ENCODE measurements around the gene NT5DC4.
A peak's percentile ranks its signal among the peaks of the same experiment; 100 is the strongest.

The NT5DC4 gene

GRCh38 chr2:112751451-112752197, 30.8 kb downstream of the NT5DC4 start:
- DNase-seq (ENCODE audit: low read depth in 1 of 2, low spot score in 1 of 2), result no peak

- DNase-seq (ENCODE audit: low read depth in 1 of 2, low spot score in 1 of 2), result no peak
Measured at GRCh38 chr2:112752667-112753066, 31.8 kb downstream of the NT5DC4 start.

GRCh38 chr2:112754564-112754963, 33.7 kb downstream of the NT5DC4 start:
- DNase-seq (ENCODE audit: low read depth in 1 of 2, low spot score in 1 of 2), result no peak

GRCh38 chr2:112755444-112755843, 34.6 kb downstream of the NT5DC4 start:
- no peak for DNase-seq (ENCODE audit: low read depth in 1 of 2, low spot score in 1 of 2)

GRCh38 chr2:112756207-112756606, 35.4 kb downstream of the NT5DC4 start:
- DNase-seq (ENCODE audit: low read depth in 1 of 2, low spot score in 1 of 2), result no peak

GRCh38 chr2:112757265-112757664, 36.4 kb downstream of the NT5DC4 start:
- DNase-seq (ENCODE audit: low read depth in 1 of 2, low spot score in 1 of 2), result no peak

- no peak for DNase-seq (ENCODE audit: low read depth in 1 of 2, low spot score in 1 of 2)
Measured at GRCh38 chr2:112758711-112759110, 37.9 kb downstream of the NT5DC4 start.

GRCh38 chr2:112760149-112760548, 39.3 kb downstream of the NT5DC4 start:
- DNase-seq (ENCODE audit: low read depth in 1 of 2, low spot score in 1 of 2), result no peak

GRCh38 chr2:112762276-112762675, 41.5 kb downstream of the NT5DC4 start:
- DNase-seq (ENCODE audit: low read depth in 1 of 2, low spot score in 1 of 2), result no peak

GRCh38 chr2:112764071-112765044, 43.5 kb downstream of the NT5DC4 start, which contains the start of gene CKAP2L:
CKAP2L (minus strand) TSS chr2:112764609; CDS start chr2:112764598, 11 bp downstream.
- DNase-seq (ENCODE audit: low read depth in 1 of 2, low spot score in 1 of 2), result peak; percentile 83 to 86

- no peak for DNase-seq (ENCODE audit: low read depth in 1 of 2, low spot score in 1 of 2)
Measured at GRCh38 chr2:112765251-112765650, 44.4 kb downstream of the NT5DC4 start.

- DNase-seq (ENCODE audit: low read depth in 1 of 2, low spot score in 1 of 2), result no peak
Measured at GRCh38 chr2:112767693-112768330, 47.0 kb downstream of the NT5DC4 start.

GRCh38 chr2:112768432-112768831, 47.6 kb downstream of the NT5DC4 start:
- no peak for DNase-seq (ENCODE audit: low read depth in 1 of 2, low spot score in 1 of 2)

- DNase-seq (ENCODE audit: low read depth in 1 of 2, low spot score in 1 of 2), result no peak
Measured at GRCh38 chr2:112772322-112772721, 51.5 kb downstream of the NT5DC4 start.

- no peak for DNase-seq (ENCODE audit: low read depth in 1 of 2, low spot score in 1 of 2)
Measured at GRCh38 chr2:112772911-112773475, 52.2 kb downstream of the NT5DC4 start.

- DNase-seq (ENCODE audit: low read depth in 1 of 2, low spot score in 1 of 2), result no peak
Measured at GRCh38 chr2:112773556-112773955, 52.7 kb downstream of the NT5DC4 start.

GRCh38 chr2:112774536-112775285, 53.9 kb downstream of the NT5DC4 start:
- DNase-seq (ENCODE audit: low read depth in 1 of 2, low spot score in 1 of 2), result no peak

GRCh38 chr2:112776113-112776512, 55.3 kb downstream of the NT5DC4 start:
- no peak for DNase-seq (ENCODE audit: low read depth in 1 of 2, low spot score in 1 of 2)

GRCh38 chr2:112777036-112777435, 56.2 kb downstream of the NT5DC4 start:
- no peak for DNase-seq (ENCODE audit: low read depth in 1 of 2, low spot score in 1 of 2)

- no peak for DNase-seq (ENCODE audit: low read depth in 1 of 2, low spot score in 1 of 2)
Measured at GRCh38 chr2:112779598-112779997, 58.8 kb downstream of the NT5DC4 start.

Measured in stimulated activated CD4-positive, alpha-beta T cell treated with anti-CD3 and anti-CD28 coated beads, Interleukin-15, amount 100 ng/mL, for 1 hour (primary cell).